HCT116 (cell line): ENCODE data around the gene PDE6D.

ENCODE experiments used
- EZH2phosphoT487 ChIP-seq: fragments of 200-600 bp; IDR thresholded peaks from 2 replicates; pipeline ENCODE4 v1.6.1; 2018; ENCODE audit warnings: antibody characterized with exemption, borderline replicate concordance
- POLR2A ChIP-seq: IDR thresholded peaks from 2 replicates; pipeline ENCODE4 v1.7.0; 2011; ENCODE audit warnings: borderline replicate concordance; ENCODE audit not compliant: insufficient read depth, insufficient read length; ENCODE audit errors: extremely low read depth
- SP1 ChIP-seq: IDR thresholded peaks from 2 replicates; pipeline ENCODE4 v1.6.1; 2012; ENCODE audit warnings: low read depth
- SRF ChIP-seq: IDR thresholded peaks from 2 replicates; pipeline ENCODE4 v1.6.1; 2012; ENCODE audit warnings: low read depth
- TCF7L2 ChIP-seq: IDR thresholded peaks from 2 replicates; pipeline ENCODE4 v1.7.0; 2011; ENCODE audit warnings: borderline replicate concordance, inconsistent platforms; ENCODE audit not compliant: insufficient read depth, insufficient read length; ENCODE audit errors: extremely low read depth
- TF ChIP-seq, protein P1 (sequence below), 3 experiments: fragments of 200-600 bp in 1 of 3; sonication (generic) in 1 of 3; IDR thresholded peaks in 2 of 3; conservative IDR thresholded peaks in 1 of 3; 2 replicates each; pipeline ENCODE4 v1.5.1; 2012 to 2017; ENCODE audit warnings: low read depth in 2 of 3, low read length in 2 of 3, antibody characterized with exemption in 1 of 3, borderline replicate concordance in 1 of 3, control low read depth in 1 of 3, mild to moderate bottlenecking in 1 of 3, mixed read lengths in 1 of 3, mixed run types in 1 of 3, moderate library complexity in 1 of 3; ENCODE audit not compliant: insufficient read depth in 1 of 3
- TF ChIP-seq, protein P2 (sequence below): IDR thresholded peaks from 2 replicates; pipeline ENCODE4 v1.6.1; 2012
- TF ChIP-seq, protein P3 (sequence below): IDR thresholded peaks from 2 replicates; pipeline ENCODE4 v1.6.1; 2012; ENCODE audit warnings: low read depth

DNA sequence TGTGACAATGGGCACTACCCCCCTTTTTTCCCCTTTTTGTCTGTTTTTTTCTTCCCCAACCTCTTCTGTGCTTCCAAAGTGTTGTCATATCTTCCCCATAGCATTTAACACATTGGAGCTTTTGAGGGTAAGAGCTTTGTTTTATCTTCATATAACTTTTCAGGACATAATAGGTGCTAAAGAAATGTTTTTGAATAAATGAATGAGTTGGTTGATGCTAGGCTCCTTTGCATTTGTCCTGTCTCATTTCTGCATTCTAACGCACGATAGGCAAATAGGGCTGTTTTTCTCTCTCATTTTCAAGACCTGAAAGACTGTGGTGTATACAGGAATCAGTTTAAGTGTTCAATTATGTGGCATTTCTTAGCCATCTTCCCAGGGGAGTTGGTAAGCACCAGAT lies 4.3 kb upstream of the PDE6D start:
- no peak for TF ChIP-seq EZH2phosphoT487
- no peak for TF ChIP-seq POLR2A
- TF ChIP-seq, protein P1, sequence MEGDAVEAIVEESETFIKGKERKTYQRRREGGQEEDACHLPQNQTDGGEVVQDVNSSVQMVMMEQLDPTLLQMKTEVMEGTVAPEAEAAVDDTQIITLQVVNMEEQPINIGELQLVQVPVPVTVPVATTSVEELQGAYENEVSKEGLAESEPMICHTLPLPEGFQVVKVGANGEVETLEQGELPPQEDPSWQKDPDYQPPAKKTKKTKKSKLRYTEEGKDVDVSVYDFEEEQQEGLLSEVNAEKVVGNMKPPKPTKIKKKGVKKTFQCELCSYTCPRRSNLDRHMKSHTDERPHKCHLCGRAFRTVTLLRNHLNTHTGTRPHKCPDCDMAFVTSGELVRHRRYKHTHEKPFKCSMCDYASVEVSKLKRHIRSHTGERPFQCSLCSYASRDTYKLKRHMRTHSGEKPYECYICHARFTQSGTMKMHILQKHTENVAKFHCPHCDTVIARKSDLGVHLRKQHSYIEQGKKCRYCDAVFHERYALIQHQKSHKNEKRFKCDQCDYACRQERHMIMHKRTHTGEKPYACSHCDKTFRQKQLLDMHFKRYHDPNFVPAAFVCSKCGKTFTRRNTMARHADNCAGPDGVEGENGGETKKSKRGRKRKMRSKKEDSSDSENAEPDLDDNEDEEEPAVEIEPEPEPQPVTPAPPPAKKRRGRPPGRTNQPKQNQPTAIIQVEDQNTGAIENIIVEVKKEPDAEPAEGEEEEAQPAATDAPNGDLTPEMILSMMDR (IDR thresholded peaks at IDR 0.05 in 2 of 3, conservative IDR thresholded peaks at IDR 0.05 in 1 of 3; ENCODE audit: borderline replicate concordance in 1 of 3, insufficient read depth in 1 of 3, low read depth in 2 of 3, low read length in 2 of 3), result no peak
- no peak for TF ChIP-seq SP1
- no peak for TF ChIP-seq SRF
- no peak for TF ChIP-seq TCF7L2
- TF ChIP-seq, protein P2, sequence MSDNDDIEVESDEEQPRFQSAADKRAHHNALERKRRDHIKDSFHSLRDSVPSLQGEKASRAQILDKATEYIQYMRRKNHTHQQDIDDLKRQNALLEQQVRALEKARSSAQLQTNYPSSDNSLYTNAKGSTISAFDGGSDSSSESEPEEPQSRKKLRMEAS, result no peak
- TF ChIP-seq, protein P3, sequence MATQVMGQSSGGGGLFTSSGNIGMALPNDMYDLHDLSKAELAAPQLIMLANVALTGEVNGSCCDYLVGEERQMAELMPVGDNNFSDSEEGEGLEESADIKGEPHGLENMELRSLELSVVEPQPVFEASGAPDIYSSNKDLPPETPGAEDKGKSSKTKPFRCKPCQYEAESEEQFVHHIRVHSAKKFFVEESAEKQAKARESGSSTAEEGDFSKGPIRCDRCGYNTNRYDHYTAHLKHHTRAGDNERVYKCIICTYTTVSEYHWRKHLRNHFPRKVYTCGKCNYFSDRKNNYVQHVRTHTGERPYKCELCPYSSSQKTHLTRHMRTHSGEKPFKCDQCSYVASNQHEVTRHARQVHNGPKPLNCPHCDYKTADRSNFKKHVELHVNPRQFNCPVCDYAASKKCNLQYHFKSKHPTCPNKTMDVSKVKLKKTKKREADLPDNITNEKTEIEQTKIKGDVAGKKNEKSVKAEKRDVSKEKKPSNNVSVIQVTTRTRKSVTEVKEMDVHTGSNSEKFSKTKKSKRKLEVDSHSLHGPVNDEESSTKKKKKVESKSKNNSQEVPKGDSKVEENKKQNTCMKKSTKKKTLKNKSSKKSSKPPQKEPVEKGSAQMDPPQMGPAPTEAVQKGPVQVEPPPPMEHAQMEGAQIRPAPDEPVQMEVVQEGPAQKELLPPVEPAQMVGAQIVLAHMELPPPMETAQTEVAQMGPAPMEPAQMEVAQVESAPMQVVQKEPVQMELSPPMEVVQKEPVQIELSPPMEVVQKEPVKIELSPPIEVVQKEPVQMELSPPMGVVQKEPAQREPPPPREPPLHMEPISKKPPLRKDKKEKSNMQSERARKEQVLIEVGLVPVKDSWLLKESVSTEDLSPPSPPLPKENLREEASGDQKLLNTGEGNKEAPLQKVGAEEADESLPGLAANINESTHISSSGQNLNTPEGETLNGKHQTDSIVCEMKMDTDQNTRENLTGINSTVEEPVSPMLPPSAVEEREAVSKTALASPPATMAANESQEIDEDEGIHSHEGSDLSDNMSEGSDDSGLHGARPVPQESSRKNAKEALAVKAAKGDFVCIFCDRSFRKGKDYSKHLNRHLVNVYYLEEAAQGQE, result no peak
